NCI-H1694 treated with DMSO at 0.1 percent for 48 hours (cell line): ENCODE results near the gene AZIN2.
A peak's percentile ranks its signal among the peaks of the same experiment; 100 is the strongest.

ENCODE experiments used
- DNase-seq: peaks from one replicate; lab custom pipeline; 2025; lab: John Stamatoyannopoulos, UW

Gene AZIN2

DNA sequence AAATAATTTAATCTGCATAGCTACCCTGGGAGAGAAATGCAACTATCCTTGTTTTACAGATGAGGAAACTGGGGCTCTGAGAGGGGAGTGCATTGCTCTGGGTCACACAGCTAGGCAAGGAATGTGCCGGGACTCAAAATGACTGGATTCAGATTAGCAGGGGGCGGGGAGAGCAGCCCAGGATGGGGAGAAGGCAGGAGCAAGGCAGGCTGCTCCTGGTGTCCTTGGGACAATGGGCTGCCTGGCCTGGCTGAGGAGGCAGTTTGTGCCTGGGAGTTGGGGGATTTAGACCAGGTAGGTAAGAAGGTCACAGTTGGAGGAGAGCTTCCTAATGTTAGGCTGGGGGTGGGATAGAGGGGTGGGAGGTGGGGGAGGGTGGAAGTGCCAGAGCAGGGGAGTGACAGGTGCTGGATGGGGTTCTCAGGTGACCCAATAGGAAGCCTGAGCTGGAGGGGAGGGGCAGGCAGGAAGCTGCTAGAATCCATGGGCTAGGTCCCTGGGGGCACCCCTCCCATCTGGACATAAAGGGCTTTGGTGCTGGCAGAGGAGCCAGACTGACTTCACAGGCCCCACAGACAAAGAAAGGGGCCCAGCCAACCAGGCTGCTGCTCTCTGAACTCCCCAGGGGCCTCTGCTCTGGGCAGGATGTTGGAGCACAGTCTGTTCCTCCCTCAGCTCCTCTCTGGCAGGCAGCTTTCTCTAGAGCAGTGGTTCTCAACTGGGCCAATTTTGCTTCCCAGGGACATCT is 71.9 kb downstream of the AZIN2 start:
- peak; percentile 94 for DNase-seq

DNA sequence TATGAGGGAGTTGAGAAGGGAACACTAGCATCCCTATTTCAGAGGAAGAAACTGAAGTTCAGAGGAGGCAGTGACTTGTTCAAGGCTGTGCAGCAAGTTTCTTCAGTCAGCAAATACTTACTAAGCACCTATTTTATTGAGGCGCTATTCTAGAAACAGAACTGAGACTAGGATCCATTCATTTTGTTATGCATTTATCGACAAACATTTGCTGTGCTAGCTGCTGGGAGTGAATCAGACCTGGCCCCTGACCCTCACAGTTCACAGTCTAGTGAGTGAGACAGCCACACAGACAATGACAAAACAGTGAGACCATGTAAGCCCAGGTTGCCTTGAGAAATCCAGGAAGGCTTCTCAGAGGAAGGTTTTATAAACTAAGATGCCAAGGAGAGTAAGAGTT is 72.7 kb downstream of the AZIN2 start:
- DNase-seq: no peak

DNA sequence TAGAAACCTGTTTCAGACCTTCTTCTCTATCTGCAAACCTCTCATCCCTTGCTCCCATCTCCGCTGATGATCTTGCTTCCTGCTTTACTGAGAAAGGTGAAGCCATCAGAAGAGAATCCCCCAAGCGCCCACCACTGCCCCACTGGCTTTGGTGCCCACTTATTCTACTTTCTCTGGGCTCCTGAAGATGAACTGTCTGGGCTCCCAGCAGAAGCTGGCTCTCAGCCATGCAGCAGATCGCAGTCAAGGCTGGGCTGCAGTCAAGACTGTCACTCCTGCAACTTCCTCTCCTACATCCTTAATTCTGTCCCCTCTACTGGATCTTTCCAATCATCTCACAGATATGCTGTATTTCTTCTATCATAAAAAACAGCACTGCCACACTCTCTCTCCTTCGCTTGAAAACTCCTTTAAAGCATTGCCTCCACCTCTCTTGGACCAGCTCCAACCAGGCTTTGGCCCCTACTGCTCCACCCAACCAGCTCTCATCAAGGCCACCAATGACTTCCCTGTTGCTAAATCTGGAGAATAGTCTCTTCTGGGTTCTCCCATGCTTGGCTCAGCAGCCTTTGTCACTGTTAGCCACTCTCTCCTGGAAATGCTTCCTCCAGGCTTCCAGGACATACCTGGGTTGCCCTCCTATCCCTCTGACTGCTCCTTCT is 75.1 kb downstream of the AZIN2 start:
- no peak for DNase-seq

DNA sequence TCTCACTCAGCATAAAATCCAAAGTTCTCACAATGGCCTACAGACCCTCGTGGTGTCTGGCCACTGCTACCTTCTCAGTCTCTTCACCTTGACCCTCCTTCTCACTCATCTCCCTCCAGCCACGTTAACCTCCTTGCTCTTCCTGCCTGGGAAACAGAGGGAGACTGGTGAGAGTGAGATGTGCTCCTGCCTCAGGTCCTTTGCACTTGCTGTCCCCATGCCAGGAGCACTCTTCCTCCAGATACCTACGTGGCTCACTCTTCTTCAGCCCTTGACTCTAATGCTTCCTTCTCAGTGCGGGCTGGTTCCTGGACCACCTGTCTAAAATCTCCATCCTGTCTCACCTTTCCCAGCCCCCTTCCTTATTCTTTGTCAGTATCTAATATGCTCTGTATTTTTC is 76.2 kb downstream of the AZIN2 start:
- no peak for DNase-seq

DNA sequence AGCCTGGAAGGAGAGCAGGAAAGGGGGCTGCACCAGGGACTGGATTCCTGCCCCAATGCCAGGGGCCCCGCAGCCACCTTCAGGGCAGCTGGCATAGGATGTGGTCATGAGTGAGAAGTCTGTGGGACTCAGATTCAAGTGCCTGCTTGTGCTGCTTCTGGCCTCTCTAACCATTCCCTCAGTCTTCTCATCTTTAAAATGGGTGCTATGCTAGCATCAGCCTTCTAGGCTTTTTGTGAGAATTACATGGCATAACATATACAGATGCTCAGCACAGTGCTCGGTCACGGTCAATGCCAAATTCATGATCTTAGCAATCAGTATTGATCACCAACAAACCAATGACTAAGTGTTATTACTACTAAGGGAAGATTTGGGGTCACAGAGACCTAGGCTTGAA is 77.4 kb downstream of the AZIN2 start:
- DNase-seq: no peak

DNA sequence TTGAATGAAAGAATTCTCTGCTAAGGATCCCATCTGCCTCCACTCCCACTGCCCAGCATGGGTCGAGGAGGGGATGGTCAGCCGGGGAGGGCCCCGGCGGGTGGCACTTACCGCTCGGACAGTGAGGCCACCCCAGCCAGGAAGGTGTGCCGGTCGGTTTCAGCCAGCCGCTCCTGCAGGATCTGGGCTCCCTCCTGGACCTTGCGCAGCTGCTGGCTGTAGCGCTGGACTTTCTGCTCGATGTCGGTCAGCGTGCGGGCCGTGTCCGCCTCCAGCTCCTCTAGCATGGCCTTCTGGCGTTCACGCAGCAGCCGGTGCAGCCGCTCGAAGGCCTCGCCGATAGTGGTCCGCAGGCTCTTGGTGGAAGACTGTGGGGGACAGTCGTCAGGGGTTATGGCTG is 78.6 kb downstream of the AZIN2 start:
- no peak for DNase-seq

DNA sequence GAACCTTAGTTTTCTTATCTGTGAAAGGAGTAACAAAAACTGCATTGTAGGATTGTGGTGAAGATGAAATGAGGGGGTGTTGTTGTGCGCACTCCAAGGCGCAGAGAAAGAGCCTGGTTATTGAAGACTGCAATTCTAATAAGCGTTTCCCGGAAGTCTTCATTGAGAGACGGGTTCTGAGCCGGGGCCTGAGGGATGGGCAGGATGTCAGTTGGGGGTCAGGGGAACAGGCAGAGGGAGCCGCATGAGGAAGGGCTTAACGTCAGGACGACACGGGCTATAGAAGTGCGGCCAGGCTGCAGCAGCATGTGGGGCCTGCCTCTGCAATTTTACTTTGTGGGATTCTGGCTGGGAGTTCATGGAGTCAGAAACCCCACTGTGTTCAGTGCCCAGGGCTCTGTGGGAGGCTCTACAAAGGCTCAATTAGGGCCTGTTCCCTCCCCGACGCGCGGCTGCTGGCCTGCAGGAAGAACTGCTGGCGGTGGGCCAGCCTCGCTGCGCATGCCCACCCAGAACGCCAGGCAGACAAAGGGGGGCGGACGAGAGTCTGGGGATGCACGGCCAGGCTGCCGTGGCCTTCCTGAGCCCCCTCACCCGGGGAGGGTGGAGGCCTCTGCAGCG is 80.2 kb downstream of the AZIN2 start:
- DNase-seq: peak; percentile 35

DNA sequence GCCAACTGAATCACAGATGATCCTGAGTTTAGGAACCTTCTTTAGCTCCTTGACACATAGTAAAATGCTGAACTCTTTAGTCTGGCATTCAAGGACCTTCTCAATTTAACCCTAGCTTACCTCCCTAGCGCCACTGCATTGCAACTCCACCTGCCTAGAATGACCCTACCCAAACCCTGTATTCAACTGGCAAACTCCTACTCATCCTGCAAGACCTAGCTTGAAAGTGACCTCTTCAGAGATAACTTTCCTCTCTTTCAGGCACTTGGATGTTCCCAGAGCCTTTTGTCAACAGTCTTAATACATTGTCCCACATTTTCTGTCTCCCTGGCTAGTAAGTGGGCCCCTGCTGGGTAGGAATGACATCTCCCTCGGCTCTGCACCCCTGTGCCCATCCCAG is 81.2 kb downstream of the AZIN2 start:
- no peak for DNase-seq

DNA sequence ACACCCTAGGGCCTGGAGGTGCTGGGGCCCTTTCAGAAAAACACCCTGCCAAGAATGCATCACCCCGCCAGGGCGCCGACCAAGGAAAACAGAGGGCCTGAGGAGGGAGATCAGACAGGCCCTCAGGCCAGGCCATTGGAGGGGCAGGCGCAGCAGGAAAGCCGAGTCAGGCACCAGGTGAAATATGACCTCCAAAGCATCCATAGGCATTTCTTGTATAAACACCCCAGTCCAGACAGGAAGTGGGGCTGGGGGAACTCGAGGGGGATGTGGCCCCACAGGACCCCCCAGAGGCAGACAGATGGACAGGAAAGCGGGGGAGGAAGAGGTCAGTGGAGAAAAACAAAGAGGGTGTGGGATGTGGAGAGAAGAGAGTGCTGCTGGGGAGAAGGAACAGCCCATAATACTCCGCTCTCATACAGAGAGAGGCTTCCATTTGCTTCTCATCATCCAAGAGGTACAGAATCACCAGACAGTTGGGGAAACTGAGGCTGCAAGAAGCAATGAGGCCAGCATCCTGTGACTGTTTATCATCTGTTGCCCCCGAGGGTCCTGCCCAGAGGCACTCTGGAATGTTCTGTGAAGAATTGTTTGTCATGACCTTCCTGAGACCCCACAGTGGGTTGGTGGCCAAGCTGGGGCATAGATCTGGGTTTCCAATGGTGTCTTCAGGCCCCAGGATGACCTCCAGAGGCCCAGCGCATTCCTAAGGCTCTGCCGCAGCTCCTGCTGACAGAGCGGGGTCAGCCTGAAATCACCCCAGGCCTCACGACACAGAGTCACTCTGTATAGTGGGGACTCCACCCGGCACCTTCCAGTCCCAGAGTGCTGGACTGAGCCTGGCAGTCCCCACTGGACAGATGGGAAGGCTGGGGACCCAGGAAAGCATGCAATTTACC is 82.9 kb downstream of the AZIN2 start:
- no peak for DNase-seq

DNA sequence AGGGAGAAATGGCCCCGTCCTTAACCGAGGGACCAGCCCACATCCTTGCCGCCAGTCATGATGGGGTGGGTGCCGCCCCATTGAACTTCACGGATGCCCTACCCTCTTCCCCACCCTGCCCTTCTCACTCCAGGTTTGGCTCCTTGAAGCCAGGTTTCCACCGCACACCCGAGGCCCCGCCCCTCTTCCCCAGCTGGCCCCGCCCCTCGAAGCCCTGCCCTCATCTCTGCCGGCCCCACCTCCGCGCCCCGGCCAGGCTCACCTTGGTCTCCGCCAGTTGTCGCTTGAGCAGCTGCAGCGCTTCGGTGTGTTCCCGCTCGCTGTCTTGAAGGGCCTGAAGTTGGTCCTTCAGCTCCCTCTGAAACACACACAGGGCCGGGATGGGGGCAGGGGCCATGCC is 84.3 kb downstream of the AZIN2 start:
- DNase-seq: no peak

DNA sequence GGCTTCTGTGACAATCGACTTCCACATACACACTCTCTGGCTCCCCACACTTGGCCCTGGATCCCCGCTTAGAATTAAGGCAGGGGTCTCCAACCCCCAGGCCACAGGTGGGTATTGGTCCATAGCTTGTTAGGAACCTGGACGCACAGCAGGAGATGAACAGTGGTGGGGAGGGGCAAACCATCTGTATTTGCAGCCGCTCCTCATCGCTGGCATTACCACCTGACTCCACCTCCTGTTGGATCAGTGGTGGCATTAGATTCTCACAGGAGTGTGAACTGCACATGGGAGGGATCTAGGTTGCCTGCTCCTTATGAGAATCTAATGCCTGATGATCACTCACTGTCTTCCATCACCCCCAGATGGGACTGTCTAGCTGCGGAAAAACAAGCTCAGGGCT is 84.9 kb downstream of the AZIN2 start:
- no peak for DNase-seq

DNA sequence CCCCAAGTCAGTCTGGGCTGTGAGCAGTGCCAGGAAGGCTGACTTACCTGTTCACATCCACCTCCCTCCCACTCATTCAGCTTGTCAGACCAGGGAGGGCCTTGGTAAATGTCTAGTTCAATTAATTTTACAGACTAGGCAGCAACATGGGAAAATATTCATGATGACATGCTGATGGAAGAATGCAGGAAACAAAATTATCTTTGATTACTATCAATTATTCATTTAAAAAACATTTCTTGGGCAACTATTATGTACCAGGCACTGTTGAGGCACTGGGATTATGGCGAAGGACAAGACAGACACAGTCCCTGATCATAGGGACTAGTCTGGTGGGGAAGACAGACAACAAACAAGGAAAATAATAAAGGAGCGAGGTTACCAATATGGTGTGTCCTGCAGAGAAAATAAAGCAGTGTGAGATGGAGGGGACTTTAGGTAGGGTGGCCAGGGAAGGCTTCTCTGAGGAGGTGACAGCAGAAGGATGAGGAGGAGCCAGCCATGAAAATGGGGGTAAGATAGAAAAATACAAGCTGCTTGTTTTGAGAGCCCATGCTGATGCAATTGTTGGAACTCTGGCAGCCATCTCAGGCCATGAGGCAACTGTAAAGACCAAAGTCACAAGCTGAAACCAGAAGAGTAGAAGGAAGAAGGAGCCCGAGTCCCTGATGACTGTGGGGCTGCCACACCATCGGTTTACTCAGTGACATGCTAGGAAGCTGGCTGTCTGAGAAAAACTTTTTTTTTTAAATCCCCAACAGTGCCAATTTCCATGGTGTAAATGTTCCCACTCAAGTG is 86.9 kb downstream of the AZIN2 start:
- DNase-seq: no peak

DNA sequence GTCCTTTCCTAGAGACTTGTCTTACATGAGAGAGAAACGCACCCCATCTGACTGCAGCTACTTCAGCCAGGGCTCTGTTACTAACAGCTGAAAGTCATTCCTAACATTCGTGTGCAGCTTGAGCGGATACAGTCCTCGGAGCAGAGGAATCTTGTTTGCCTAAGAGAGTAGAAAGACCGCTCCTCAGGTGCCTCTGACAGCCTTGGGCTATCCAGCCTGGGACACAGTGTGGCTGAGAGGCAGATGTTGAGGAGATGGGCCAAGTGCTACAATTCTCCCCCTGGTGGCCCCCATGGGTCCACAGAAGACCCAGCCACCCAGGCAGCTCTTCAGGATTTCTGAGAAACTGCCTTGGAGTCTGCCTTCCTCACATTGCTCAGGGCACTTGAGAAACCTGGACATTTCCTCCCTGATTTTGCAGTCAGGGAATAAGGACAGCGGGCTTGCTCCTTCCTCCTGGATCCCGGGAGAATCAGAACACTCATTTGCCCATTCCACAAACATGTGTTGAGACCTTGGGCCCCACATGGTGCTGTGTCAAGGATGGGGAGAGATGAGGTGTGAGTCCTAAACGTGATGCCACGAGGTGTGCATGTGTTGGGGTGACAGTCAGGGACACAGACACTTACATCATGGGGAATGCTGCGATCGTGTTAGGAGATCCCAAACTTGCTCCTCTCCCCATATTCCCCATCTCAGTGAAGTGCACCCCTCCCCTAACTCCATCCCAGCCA is 87.8 kb downstream of the AZIN2 start:
- no peak for DNase-seq

DNA sequence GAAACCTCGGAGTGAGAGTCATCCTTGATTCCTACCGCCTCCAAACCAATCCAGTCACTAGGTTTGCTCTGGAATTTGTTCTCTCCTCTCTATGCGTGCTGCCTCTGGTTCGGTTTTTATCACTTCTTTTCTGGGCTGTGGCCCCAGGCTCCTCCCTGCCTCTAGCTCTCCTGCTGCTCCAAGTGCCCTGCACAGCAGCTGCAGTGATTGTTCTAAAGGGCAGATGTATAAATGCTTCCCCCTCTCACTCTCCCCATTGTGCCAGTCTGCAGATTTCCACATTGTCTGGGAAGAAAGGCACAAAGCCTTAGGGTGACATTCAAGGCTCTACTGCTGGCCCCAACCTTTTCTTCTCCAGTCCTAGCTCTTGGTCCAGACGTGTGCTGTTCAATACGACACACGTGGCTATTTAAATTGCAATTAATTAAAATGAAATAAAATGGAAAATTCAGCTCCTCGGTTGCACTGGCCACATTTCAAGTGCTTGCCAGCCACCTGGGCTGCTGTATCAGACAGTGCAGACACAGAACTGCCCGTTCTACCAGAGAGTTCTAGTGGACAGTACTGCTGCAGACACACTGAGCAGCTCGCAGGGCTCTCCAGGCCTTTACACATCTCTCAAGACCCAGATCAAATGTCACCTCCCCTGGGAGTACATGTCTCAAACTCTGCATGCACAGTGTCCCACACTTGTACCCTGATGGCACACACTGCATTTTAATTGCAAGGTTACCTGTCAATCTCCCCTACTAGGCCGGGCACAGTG is 88.5 kb downstream of the AZIN2 start:
- no peak for DNase-seq
